Measurements from ENCODE around the gene RNF32. TPM values are rescaled to one million over a fixed set of nuclear protein-coding genes. Genes with fewer than 3 reads are reported as not detected.

RNF32 gene
- total RNA-seq, 4 donors from 2014 or later, result 1.1 to 3.0 (median 2.0) TPM

DNA sequence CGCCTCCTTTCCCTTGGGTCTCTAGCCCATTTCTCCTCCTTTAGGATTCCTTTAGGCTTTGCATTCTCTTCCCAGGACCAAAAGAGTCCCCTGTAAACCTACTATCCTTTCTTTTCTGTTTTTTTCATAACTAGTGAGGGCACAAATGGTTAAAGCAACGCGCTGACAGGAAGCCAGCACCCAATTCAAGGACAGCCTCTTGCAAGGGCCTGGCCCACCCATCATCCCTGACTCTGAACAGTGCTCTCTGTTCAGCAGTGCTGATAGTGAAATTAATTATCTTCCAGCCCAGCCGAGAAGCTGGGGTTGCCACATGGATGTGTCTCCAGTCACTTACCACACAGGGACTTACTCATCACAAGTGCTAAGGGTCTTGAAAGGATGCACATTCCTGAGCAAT is 38.3 kb upstream of the RNF32 start:
- WGBS, 2 donors (ENCODE audit: low coverage in 1 of 2), result 51 to 100% methylated on average over 1 to 4 of the region's 4 CpGs
- TF ChIP-seq POLR2AphosphoS5 (IDR thresholded peaks at IDR 0.05) (no peak), EP300 (IDR thresholded peaks at IDR 0.05; ENCODE audit: low read depth) (no peak), POLR2A (IDR thresholded peaks at IDR 0.05) (no peak)
- TF ChIP-seq, protein P1, sequence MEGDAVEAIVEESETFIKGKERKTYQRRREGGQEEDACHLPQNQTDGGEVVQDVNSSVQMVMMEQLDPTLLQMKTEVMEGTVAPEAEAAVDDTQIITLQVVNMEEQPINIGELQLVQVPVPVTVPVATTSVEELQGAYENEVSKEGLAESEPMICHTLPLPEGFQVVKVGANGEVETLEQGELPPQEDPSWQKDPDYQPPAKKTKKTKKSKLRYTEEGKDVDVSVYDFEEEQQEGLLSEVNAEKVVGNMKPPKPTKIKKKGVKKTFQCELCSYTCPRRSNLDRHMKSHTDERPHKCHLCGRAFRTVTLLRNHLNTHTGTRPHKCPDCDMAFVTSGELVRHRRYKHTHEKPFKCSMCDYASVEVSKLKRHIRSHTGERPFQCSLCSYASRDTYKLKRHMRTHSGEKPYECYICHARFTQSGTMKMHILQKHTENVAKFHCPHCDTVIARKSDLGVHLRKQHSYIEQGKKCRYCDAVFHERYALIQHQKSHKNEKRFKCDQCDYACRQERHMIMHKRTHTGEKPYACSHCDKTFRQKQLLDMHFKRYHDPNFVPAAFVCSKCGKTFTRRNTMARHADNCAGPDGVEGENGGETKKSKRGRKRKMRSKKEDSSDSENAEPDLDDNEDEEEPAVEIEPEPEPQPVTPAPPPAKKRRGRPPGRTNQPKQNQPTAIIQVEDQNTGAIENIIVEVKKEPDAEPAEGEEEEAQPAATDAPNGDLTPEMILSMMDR (IDR thresholded peaks at IDR 0.05), result no peak
- Histone ChIP-seq H3K27me3 (peaks cover 6% of the 10 kb centered on the region), H3K36me3 (no peaks in the 10 kb centered on the region), H3K9me3 (no peaks in the 10 kb centered on the region), H3K27ac (peak overlapping the region; percentile 72 to 79 (median 76)), H3K4me1 (peaks cover 5 to 28% (median 20%) of the 10 kb centered on the region in 4 donors), H3K4me3 (peak overlapping the region in 2 of 4 donors; percentile 16 to 21)
- in situ Hi-C loops (cut with MboI; ENCODE audit: low pct_ligation_motif_present in 1 of 4, low pct_unique_long_range_greater_than_20kb in 1 of 4, low sequenced_read_pairs in 3 of 4) (no loop called here), intact Hi-C loops (cut with DNase I; ENCODE audit: low total_unique reads) (no loop called here)
- no peak for DNase-seq

DNA sequence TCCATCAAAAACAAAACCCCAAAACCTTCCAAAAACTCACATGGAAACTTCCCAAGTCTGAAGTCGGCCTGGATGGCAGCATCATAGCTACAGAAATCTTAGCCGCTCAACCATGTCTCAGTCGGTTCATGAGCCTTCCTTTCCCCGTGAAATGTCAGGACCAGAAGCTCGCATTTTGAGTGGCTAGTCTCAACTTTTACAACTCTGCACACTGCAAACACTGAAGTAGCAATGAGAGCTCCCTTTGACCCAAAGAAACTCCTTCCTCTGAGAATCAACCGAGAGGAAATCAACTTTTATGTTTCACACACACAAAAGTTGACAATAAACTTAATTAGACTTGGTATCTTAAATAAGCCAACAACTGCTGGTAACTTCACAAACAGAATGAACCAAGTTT is 37.6 kb upstream of the RNF32 start:
- Histone ChIP-seq H3K27ac (peak overlapping the region; percentile 72 to 79 (median 76)), H3K4me1 (peaks cover 5 to 36% (median 27%) of the 10 kb centered on the region in 4 donors), H3K36me3 (no peaks in the 10 kb centered on the region), H3K9me3 (no peaks in the 10 kb centered on the region), H3K4me3 (peak overlapping the region in 2 of 4 donors; percentile 16 to 21), H3K27me3 (peaks cover 12% of the 10 kb centered on the region)
- WGBS, 2 donors (ENCODE audit: low coverage in 1 of 2), result 22 to 66% methylated on average over 1 to 6 of the region's 6 CpGs
- DNase-seq, result peak; percentile 34
- intact Hi-C loops (cut with DNase I; ENCODE audit: low total_unique reads) (no loop called here), in situ Hi-C loops (cut with MboI; ENCODE audit: low pct_ligation_motif_present in 1 of 4, low pct_unique_long_range_greater_than_20kb in 1 of 4, low sequenced_read_pairs in 3 of 4) (no loop called here)
- TF ChIP-seq EP300 (IDR thresholded peaks at IDR 0.05; ENCODE audit: low read depth), result no peak
- no peak for TF ChIP-seq POLR2A (IDR thresholded peaks at IDR 0.05)
- TF ChIP-seq POLR2AphosphoS5 (IDR thresholded peaks at IDR 0.05), result peak in 1 of 3 donors; percentile 40
- TF ChIP-seq, protein P1 (IDR thresholded peaks at IDR 0.05), result no peak

DNA sequence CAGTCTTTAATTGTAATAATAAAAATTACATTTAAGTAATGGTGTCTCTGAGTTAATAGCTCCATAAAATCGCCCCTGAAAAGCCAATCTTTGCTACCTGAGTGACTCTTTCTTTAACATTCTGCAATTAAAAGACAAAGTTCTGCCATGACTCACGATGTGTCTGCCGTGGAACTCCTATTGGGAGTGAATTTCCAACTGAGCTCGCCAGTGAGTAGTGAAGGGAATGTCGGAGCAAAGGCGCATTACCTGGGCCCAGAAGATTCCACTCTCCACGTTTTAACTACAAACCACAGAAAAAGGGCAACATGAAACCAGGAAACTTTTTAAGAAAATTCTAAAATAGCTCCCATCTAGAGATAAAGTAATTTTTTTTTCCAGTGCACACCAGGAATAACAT is 36.9 kb upstream of the RNF32 start:
- no peak for DNase-seq
- TF ChIP-seq EP300 (IDR thresholded peaks at IDR 0.05; ENCODE audit: low read depth) (no peak), POLR2A (IDR thresholded peaks at IDR 0.05) (no peak), POLR2AphosphoS5 (IDR thresholded peaks at IDR 0.05) (no peak)
- TF ChIP-seq, protein P1 (IDR thresholded peaks at IDR 0.05), result no peak
- no peaks in the 10 kb centered on the region for H3K9me3 ChIP-seq
- in situ Hi-C loops (cut with MboI; ENCODE audit: low pct_ligation_motif_present in 1 of 4, low pct_unique_long_range_greater_than_20kb in 1 of 4, low sequenced_read_pairs in 3 of 4) (no loop called here), intact Hi-C loops (cut with DNase I; ENCODE audit: low total_unique reads) (no loop called here)
- peaks cover 5 to 42% (median 31%) of the 10 kb centered on the region in 4 donors for H3K4me1 ChIP-seq
- 40 to 45% methylated on average over 7 of the region's 7 CpGs for WGBS, 2 donors (ENCODE audit: low coverage in 1 of 2)
- no peak overlapping the region for H3K4me3 ChIP-seq
- no peaks in the 10 kb centered on the region for H3K36me3 ChIP-seq
- H3K27ac ChIP-seq, result peak overlapping the region; percentile 72 to 79 (median 76)
- H3K27me3 ChIP-seq, result peaks cover 12% of the 10 kb centered on the region

DNA sequence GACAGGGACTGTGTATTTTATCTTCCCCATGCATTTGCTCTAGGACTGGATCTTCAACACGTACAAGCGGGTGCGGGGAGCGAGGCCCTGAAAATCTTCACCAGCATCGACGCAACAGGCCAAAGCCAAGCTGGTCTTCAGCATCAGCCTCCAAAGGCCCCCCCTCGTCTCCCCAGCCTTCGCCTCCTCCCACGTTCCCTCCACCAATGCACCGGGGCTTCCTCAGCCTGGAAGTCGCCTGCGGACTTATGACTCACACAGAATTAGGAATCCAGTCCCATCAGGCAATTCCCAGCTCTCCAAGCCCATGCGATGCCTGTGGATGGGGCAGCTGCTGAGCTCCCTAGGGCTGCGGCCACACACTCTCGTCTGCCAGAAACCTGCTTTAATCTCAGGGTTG is 36.3 kb upstream of the RNF32 start:
- H3K27ac ChIP-seq, result peak overlapping the region; percentile 72 to 79 (median 76)
- TF ChIP-seq EP300 (IDR thresholded peaks at IDR 0.05; ENCODE audit: low read depth) (no peak), POLR2A (IDR thresholded peaks at IDR 0.05) (no peak), POLR2AphosphoS5 (IDR thresholded peaks at IDR 0.05) (no peak)
- H3K4me1 ChIP-seq, result peaks cover 5 to 46% (median 36%) of the 10 kb centered on the region in 4 donors
- H3K36me3 ChIP-seq, result no peaks in the 10 kb centered on the region
- no peak overlapping the region for H3K4me3 ChIP-seq
- in situ Hi-C loops (cut with MboI; ENCODE audit: low pct_ligation_motif_present in 1 of 4, low pct_unique_long_range_greater_than_20kb in 1 of 4, low sequenced_read_pairs in 3 of 4) (no loop called here), intact Hi-C loops (cut with DNase I; ENCODE audit: low total_unique reads) (no loop called here)
- no peaks in the 10 kb centered on the region for H3K9me3 ChIP-seq
- no peak for DNase-seq
- WGBS, 2 donors (ENCODE audit: low coverage in 1 of 2), result 78% methylated on average over 15 of the region's 15 CpGs; no CpG with 5 or more reads in 1 of the 2 donors
- peaks cover 12% of the 10 kb centered on the region for H3K27me3 ChIP-seq
